IPS DF 4.7 (cell line): ENCODE measurements around the gene MOGAT2.
"Not testable (repeated sequence)": the region's sequence is repeated elsewhere in the genome, so short reads cannot be mapped to it uniquely, and the experiment has no call there.

ENCODE experiments used
- DNase-seq: peaks from one replicate; pipeline ENCODE4 v3.0.0-alpha.2; 2013; ENCODE audit warnings: low spot score; ENCODE audit errors: extremely low read depth

MOGAT2 gene

GRCh38 chr11:75717608-75718418, at the start of gene MOGAT2:
TSS of gene MOGAT2 (plus strand) at chr11:75717838. CDS start at chr11:75717889, 51 bp downstream.
- no peak for DNase-seq

- no peak for DNase-seq
Observed at GRCh38 chr11:75668451-75669297, 49.0 kb upstream of the MOGAT2 start, which contains the start of gene MAP6. TSS of gene MAP6 (minus strand) at chr11:75669038. CDS start at chr11:75668369, 669 bp downstream.

GRCh38 chr11:75673977-75674582, 43.6 kb upstream of the MOGAT2 start:
- DNase-seq: no peak

DNA sequence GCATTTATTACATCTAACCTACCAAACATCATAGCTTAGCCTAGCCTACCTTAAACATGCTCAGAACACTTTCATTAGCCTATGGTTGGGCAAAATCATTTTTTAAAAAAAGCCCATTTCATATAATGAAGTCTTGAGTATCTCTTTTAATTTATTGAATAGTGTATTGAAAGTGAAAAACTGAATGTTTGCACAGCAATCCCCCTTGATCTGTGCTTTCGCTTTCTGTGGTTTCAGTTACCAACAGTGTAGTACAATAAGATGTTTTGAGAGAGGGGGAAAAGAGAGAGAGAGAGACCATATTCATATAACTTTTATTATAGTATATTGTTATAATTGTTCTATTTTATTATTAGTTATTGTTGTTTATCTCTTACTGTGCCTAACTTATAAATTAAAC, 40.4 kb upstream of the MOGAT2 start:
- no peak for DNase-seq

DNA sequence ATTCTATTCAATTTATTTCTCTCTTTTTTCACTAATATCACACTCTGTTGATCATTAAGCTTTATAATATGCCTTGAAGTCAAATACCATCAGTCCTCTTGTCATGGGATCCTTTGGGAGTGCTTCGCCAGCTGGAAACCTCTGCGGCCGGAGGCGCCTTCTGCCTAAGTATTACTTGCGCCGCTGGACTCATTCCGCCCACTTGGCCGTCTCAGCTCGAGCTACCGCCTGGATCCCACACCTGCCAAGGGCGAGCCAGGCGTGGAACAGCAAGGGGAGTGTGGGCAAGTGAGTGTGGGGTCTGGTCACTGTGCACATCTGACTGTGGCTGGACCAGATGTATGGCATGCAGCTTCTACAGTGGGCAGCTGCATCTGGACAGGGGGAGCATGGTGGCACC, 39.7 kb upstream of the MOGAT2 start:
- DNase-seq: no peak

- no peak for DNase-seq
Observed at GRCh38 chr11:75678620-75679259, 38.9 kb upstream of the MOGAT2 start.

- no peak for DNase-seq
Observed at GRCh38 chr11:75679566-75679965, 38.1 kb upstream of the MOGAT2 start.

GRCh38 chr11:75683856-75684255, 33.8 kb upstream of the MOGAT2 start:
- DNase-seq: not testable (repeated sequence)

DNA sequence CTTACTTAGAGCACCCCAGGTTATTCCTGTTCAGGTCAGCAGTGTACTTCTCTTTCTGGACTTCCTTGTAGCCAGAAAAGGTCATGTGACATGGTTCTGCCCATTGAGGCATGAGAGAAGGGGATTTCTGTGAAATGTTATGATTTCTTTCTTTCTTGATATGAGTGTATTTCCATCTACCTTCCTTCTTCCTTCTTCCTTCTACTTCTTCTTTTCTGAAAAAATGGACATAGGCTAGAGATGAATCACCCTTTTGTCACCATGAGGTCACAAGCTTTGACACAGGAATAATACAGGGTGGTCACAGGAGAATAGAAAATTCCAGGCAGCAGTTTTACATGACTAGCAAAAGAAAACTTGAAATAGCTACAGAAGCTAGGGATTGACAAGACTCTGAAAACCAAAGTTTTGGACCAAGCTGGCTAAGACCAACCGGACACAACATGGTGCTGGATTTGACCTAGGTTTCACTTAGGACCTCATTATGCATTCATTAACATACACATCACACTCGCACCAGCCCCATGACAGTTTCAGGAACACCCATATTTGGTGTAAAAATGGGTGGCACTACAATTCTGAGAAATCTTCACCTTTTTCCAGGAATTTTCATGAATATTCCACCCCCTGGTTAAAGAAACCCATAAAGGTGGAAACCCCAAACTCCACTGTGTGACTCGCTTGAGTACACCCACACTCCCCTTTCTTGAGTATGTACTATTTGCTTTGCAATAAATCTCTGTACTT, 27.6 kb upstream of the MOGAT2 start:
- no peak for DNase-seq

DNA sequence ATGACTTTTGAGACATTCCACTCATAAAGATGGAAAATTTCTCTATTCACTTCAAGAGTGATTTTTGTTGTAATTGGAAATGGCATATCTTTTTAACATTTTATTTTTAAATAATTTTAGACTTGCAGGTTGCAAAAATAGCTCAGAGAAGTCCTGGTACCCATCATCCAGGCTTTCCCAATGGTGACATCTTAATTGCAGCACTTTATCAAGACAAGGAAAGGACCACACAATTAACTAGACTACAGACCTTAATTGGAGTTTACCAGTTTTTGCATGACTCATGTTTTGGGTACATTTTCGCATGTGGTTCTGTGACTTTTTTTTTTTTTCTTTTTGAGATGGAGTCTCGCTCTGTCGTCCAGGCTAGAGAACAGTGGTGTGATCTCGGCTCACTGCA, 25.8 kb upstream of the MOGAT2 start:
- DNase-seq: no peak

- no peak for DNase-seq
Observed at GRCh38 chr11:75697906-75698581, 19.6 kb upstream of the MOGAT2 start.

GRCh38 chr11:75700940-75701339, 16.7 kb upstream of the MOGAT2 start:
- DNase-seq: no peak

GRCh38 chr11:75703695-75704237, 13.9 kb upstream of the MOGAT2 start:
- no peak for DNase-seq

- no peak for DNase-seq
Observed at GRCh38 chr11:75705541-75705940, 12.1 kb upstream of the MOGAT2 start.

DNA sequence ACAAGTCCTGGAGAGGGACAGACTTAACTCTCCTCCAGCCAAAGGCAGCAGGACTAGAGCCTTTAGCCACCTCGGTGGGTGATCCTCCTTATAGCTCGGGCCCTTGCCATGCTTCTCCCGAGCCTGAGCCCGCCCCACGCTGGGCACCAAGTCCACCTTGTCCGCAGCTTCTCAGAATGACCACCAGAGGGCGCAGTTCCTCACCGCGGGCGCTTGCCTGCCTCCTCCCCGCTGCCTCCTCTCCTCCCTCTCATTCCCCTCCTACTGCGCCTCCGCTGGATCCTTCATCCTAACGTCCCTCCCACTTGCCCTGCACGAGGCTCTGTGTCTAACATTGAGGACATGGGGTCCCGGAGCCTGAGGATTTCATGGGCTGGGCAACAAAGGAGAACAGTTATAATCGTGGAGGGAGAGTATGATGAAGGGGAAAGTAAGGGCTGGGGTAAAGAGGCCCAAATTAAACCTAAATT, 11.3 kb upstream of the MOGAT2 start:
- DNase-seq: peak; percentile 68

DNA sequence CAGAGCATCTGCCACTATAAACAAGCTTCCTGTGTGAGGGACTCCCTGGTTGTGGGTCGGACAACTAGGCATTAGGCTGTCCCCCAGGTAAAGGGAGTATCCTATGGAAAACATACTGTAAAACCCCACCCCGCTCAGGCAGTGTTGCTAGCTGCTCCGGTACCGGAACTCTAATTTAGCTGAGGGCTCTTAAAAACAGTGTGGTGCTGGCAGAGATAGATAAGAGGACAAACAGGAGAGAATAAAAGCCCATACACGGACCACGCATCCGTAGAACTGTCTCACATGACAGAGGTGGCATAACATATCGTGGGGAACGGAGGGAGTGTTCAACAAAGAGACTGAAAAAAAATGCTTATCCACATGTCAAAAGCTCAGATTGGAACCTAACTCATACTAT, 3.4 kb upstream of the MOGAT2 start:
- DNase-seq: no peak

GRCh38 chr11:75715688-75716087, 1.9 kb upstream of the MOGAT2 start:
- no peak for DNase-seq

DNA sequence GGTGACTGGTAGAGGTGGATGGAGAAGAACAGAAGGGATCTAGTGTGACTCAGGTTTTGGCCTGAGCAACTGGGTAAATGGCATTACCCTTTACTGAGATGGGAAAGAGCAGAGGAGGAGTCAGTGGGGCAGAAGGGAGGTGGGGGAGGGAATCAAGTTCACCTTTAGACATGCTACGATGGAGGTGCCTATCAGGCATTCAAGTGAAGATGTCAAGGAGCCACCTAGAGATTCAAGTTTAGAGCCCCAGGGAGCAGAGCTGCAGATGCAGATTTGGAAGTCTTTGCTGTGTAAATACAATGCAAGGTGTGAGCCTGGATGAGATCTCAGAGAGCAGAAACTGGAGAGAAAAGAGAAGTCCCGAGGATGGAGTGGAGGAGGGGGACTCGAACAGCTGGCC, 979 bp upstream of the MOGAT2 start:
- no peak for DNase-seq

GRCh38 chr11:75718419-75719339, 1.0 kb downstream of the MOGAT2 start:
- DNase-seq: no peak
